Jurkat, Clone E6-1 (cell line): ENCODE data around the gene PACRG.

Experiments used
- DNase-seq: peaks from one replicate; pipeline ENCODE4 v3.0.0-alpha.2; 2011; ENCODE audit warnings: low read depth, low spot score
- H3K4me3 ChIP-seq: 2 replicates; pipeline ENCODE4 v1.5.1; 2011; ENCODE audit warnings: mild to moderate bottlenecking, low read length, control low read depth, moderate library complexity

Gene PACRG

GRCh38 chr6:163260911-163261310 lies 533.1 kb downstream of the PACRG start:
- H3K4me3 ChIP-seq: no peak overlapping the region

DNA sequence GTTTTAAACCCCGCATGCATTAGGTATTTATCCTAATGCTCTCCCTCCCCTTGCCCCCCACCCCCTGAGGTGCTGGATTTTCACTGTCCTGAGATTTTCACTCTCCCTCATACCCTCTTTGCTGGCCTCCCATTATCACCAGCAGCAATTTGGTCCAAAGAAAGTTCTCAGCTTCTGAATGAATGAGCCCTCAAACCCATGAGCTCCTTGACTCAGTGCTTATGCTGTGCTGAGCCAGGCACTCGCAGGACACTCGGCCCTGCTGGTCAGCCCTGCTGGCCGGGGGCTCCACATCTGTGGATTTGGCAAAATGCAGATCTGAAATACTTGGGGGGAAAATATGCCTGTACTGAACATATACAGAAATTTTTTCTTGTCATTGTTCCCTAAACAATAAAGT lies 533.6 kb downstream of the PACRG start:
- H3K4me3 ChIP-seq: no peak overlapping the region
- no peak for DNase-seq

More at GRCh38 chr6:163260911-163261310, 533.1 kb downstream of the PACRG start:
- no peak for DNase-seq

GRCh38 chr6:163262080-163262479 lies 534.3 kb downstream of the PACRG start:
- H3K4me3 ChIP-seq: no peak overlapping the region
- no peak for DNase-seq

GRCh38 chr6:163263196-163263595 lies 535.4 kb downstream of the PACRG start:
- DNase-seq: no peak
- H3K4me3 ChIP-seq: no peak overlapping the region

DNA sequence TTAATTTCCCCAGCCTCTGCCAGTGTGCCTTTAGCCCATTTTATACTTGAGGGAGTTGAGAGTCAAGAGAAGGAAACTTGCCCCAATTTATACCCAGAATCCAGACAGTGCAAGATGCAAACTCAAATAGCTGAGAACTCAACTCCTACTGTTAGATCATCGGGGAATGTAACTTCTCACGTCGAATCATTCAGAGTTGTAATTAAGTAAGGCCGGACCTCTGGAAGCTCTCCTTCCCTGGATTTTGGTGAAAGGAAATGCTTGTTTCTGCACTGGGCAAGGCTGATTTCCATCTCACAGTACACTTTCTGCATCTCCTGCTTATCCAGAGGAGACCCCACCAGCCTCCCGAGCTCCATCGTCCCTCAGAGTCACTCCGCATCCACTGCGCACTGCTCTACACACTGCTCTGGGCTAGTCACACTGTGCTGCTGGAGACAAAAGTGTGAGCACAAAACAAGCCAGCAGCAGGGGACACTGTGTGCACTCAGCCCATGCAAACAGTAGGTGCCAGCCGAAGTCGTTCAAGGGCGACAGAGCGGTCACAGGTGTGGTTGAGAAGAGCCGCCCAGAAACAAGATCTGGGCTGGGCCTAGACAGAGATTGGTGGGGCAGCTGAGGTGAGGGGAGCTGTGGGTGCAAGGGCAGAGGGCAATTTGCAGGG lies 536.4 kb downstream of the PACRG start:
- no peak overlapping the region for H3K4me3 ChIP-seq
- no peak for DNase-seq

DNA sequence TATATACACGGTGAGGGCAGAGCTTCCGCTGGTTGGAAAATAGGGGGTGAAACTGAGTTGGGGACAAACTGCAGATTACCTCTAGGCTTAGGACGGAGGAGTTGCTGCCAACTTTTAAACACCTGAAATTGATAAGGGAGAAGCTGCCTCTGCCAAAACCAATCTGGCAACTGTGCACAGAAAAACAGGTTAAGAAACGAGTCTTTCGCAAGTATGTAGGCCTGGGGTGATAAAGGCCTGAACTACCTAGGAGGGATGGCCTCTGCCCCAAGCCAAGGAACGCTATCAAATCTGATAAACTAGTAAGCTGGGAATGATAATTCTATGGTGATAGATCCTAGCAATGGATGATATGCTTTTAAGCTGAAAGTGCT lies 536.9 kb downstream of the PACRG start:
- DNase-seq: no peak
- no peak overlapping the region for H3K4me3 ChIP-seq

GRCh38 chr6:163281634-163282033 lies 553.9 kb downstream of the PACRG start:
- DNase-seq: no peak
- H3K4me3 ChIP-seq: no peak overlapping the region

GRCh38 chr6:163282672-163283071 lies 554.9 kb downstream of the PACRG start:
- no peak for DNase-seq

GRCh38 chr6:163284151-163284550 lies 556.4 kb downstream of the PACRG start:
- H3K4me3 ChIP-seq: no peak overlapping the region
- DNase-seq: no peak

More at GRCh38 chr6:163282672-163283071, 554.9 kb downstream of the PACRG start:
- no peak overlapping the region for H3K4me3 ChIP-seq

- H3K4me3 ChIP-seq: no peak overlapping the region
- DNase-seq: no peak
These were observed 557.9 kb downstream of the PACRG start for GRCh38 chr6:163285691-163286090.

DNA sequence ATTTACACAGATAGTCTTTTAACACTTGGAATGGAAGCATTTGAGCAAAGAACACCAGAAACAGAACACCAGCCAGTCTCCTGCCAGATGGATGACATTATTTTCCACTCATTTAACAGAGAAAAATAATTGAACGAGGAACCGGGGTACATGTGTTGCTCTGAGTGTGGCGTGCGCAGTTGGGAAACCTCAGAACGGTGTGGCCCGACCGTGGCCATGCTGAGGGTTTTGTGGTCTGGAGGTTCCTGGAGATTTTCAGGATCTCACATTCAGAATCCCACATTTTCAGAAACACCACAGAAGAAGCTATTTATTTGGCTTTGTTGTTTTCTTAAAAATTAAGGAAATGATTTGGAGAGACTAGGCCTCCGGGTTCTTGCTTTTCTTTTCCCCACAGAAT lies 559.9 kb downstream of the PACRG start:
- H3K4me3 ChIP-seq: no peak overlapping the region
- DNase-seq: no peak

GRCh38 chr6:163288066-163288465 lies 560.3 kb downstream of the PACRG start:
- no peak overlapping the region for H3K4me3 ChIP-seq
- no peak for DNase-seq

- DNase-seq: no peak
- no peak overlapping the region for H3K4me3 ChIP-seq
These were observed 561.1 kb downstream of the PACRG start for GRCh38 chr6:163288915-163289314.

DNA sequence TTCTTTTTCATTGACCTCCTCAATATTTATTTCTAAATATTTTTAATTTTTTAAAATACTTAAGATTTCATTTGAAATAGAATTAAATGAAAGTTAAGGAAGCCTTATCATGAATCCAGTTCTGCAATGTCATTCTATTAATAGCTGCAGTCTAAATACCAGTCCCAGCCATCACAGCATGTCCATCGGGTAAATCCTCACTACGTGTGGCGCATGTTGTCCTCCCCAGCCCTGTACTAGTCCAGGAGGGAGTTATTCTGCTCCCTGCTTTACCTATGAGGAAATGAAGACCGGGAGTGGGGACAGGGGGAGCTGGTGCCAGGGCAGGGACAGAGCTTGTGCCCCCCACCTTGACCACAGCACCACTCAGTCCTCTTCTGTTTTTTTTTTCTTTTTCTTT lies 561.7 kb downstream of the PACRG start:
- no peak for DNase-seq
- no peak overlapping the region for H3K4me3 ChIP-seq

GRCh38 chr6:163290545-163291274 lies 562.9 kb downstream of the PACRG start:
- no peak overlapping the region for H3K4me3 ChIP-seq
- DNase-seq: no peak

- no peak for DNase-seq
- no peak overlapping the region for H3K4me3 ChIP-seq
These were observed 563.8 kb downstream of the PACRG start for GRCh38 chr6:163291622-163292021.

GRCh38 chr6:163293286-163293685 lies 565.5 kb downstream of the PACRG start:
- no peak for DNase-seq

GRCh38 chr6:163294734-163295133 lies 567.0 kb downstream of the PACRG start:
- no peak overlapping the region for H3K4me3 ChIP-seq
- no peak for DNase-seq

More at GRCh38 chr6:163293286-163293685, 565.5 kb downstream of the PACRG start:
- H3K4me3 ChIP-seq: no peak overlapping the region

DNA sequence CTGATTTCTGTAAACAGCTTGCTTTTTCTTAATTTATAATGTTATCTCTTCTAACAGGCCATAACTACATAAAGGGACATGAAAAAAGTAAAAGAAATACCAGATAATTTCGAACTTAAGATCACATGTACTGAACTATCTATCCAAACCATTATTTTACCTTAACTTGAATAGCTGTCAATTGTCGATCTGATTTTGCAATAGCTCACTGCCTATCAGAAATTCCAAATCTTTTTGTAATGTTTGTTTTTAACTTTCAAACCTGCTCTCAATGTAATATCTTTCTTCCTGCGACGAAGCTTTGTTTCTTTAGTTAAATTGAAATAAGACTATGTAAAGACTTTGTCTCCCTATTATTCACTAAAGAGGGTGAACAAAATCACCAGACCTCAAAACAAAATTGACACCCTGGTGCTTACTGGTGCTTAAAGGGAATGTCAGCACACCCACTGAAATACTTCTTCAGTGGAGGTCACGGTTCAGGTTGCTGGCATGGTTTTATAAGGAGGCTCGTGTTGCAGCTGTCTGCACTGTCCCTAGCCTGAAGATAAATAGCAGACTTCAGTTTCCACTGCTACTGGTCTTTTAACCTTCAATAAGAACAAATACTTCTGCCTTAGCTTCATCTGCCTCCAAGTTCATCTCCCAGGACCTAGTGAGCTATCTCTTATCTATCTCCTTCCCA lies 569.2 kb downstream of the PACRG start:
- DNase-seq: no peak

GRCh38 chr6:163298079-163298830 lies 570.5 kb downstream of the PACRG start:
- no peak for DNase-seq

More for the DNA sequence above, 569.2 kb downstream of the PACRG start:
- no peak overlapping the region for H3K4me3 ChIP-seq

More at GRCh38 chr6:163298079-163298830, 570.5 kb downstream of the PACRG start:
- no peak overlapping the region for H3K4me3 ChIP-seq
